Bronchial epithelial cell (primary cell): ENCODE data around the gene ZNF428. TPM values are rescaled to one million over a fixed set of nuclear protein-coding genes. Genes with fewer than 3 reads are reported as not detected.
A peak's percentile ranks its signal among the peaks of the same experiment; 100 is the strongest.
"Not testable (repeated sequence)": the region's sequence is repeated elsewhere in the genome, so short reads cannot be mapped to it uniquely, and the experiment has no call there.

Experiments used
- DNase-seq: peaks from one replicate; pipeline ENCODE4 v3.0.0-alpha.2; 2010; ENCODE audit warnings: low read depth
- FAIRE-seq: peaks from 2 replicates; lab custom pipeline; 2011; peaks lifted over from hg19 to GRCh38; lab: Jason Lieb, UNC
- H3K27me3 ChIP-seq: 2 replicates; pipeline ENCODE4 v1.5.1; 2011; ENCODE audit warnings: low read length; ENCODE audit not compliant: control insufficient read depth, insufficient read depth
- H3K36me3 ChIP-seq: 2 replicates; pipeline ENCODE4 v1.5.1; 2011; ENCODE audit warnings: low read length; ENCODE audit not compliant: control insufficient read depth, insufficient read depth
- H3K4me3 ChIP-seq: 2 replicates; pipeline ENCODE4 v1.5.1; 2011; ENCODE audit warnings: mild to moderate bottlenecking, low read depth, low read length, control low read depth
- CTCF ChIP-seq: IDR thresholded peaks from 2 replicates; pipeline ENCODE4 v1.5.1; 2011; ENCODE audit warnings: mild to moderate bottlenecking, moderate library complexity, low read length, control low read depth, inconsistent platforms; ENCODE audit not compliant: insufficient read depth, severe bottlenecking
- total RNA-seq: library from RNA; depleted of rRNA; stranded (reverse); fragments of >200 nt; gene quantifications from 2 replicates; pipeline ENCODE4 v1.2.1, GENCODE V29; 2014

The ZNF428 gene
- total RNA-seq, 1 donor from 2014 or later = 14.5 TPM

DNA sequence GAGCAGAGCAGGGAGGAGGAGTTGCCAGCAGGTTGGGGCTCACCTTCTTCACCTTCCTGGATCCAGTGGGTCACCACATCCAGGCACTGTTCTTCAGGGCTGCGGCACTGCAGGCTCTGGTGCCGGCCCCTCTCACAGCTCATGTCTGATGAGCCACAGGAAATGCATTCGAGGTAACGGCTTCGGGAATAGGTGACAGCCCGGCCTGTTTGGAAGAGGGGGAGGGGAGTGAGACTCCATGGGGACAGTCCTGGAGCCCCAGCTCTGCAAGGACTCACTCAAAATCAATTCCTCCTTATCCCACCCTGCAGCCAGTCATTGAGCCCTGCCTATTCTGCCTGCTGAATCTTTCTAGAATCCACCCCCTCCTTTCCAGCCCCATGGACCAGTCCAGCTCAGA is 37.0 kb upstream of the ZNF428 start:
- H3K27me3 ChIP-seq = no peaks in the 10 kb centered on the region
- no peak overlapping the region for H3K4me3 ChIP-seq
- FAIRE-seq = no peak
- no peak for DNase-seq
- H3K36me3 ChIP-seq = peaks cover 11% of the 10 kb centered on the region
- no peak for TF ChIP-seq CTCF

GRCh38 chr19:43652546-43652874 is 33.1 kb upstream of the ZNF428 start:
- no peak for TF ChIP-seq CTCF
- H3K27me3 ChIP-seq = no peaks in the 10 kb centered on the region
- H3K36me3 ChIP-seq = peaks cover 7% of the 10 kb centered on the region
- H3K4me3 ChIP-seq = no peak overlapping the region
- FAIRE-seq (no peak), DNase-seq (no peak)

DNA sequence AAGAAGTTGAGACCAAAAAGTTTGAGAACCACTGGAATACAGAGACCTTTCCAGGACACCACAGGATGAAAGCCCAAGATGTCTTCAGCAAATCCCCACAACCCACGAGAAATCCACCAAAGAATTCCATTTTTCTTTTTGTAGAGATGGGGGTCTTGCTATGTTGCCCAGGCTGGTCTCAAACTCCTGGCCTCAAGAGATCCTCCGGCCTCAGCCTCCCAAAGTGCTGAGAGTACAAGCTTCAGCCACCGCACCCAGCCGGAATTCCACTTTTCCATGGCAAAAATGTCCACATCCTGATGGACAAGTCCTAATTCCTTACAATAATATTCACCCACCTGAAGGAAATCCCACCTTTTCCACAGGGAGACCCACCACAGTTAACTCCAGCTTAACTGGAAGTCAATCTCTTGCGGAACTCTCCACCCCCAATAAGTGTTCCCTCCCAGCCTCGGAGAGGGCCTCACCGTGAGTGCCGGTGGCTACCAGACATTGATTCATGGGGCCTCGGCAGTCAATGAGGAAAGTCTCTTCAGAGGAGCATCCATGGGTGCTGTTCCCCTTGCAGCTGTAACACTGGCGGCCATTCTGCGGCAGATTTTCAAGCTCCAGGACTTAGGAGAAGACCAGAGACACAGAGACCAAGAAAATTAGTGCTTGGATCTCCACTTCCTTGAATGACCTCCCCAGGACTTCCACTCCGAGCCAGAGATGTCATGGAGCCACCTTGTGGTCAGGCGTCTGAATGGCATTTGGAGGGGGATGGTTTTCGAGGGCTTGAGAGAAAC is 32.5 kb upstream of the ZNF428 start:
- Histone ChIP-seq H3K27me3 (no peaks in the 10 kb centered on the region), H3K4me3 (no peak overlapping the region), H3K36me3 (peaks cover 7% of the 10 kb centered on the region)
- FAIRE-seq (no peak), DNase-seq (peak; percentile 53)
- TF ChIP-seq CTCF = peak; percentile 82

DNA sequence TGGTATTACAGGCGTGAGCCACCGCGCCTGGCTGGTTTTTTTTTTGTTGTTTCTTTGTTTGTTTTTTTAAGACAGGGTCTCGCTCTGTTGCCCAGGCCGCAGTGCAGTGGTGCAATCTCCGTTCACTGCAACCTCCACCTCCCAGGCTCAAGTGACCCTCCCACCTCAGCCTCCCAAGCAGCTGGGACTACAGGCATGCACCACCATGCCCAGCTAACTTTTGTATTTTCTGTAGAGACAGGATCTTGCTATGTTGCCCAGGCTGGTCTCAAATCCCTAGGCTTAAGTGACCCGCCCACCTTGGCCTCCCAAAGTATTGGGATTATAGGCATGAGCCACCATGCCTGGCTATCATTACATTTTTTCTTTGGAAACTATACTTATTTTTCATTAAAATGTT is 30.8 kb upstream of the ZNF428 start:
- not testable (repeated sequence) for FAIRE-seq, H3K4me3 ChIP-seq, H3K36me3 ChIP-seq, DNase-seq, H3K27me3 ChIP-seq

GRCh38 chr19:43649514-43649913 is 30.1 kb upstream of the ZNF428 start:
- no peak for DNase-seq
- no peaks in the 10 kb centered on the region for H3K27me3 ChIP-seq
- peaks cover under 1% of the 10 kb centered on the region for H3K36me3 ChIP-seq
- no peak for TF ChIP-seq CTCF
- H3K4me3 ChIP-seq = no peak overlapping the region
- no peak for FAIRE-seq

DNA sequence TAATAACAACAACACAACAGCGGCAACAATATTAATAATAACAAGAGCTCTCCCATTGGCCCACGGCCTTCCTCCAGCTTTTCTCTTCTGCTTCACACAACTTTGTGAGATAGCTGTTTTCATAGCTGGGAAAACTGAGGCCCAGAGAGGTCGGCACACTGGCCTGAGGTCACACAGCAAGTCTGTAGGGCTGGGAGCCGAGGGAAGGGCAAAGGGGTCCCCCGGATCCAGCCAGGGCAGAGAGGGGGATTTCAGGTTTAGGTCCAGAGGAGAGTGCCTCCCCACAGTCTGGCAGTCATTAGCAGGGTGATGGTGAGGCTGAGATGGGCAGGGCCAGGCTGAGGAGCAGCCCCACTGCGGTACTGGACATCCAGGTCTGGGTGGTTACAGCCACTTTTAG is 29.2 kb upstream of the ZNF428 start:
- no peak for DNase-seq
- Histone ChIP-seq H3K36me3 (no peaks in the 10 kb centered on the region), H3K27me3 (no peaks in the 10 kb centered on the region), H3K4me3 (no peak overlapping the region)
- FAIRE-seq = no peak
- TF ChIP-seq CTCF = no peak
